H1 (cell line): ENCODE measurements around the gene RAB40B. TPM values are rescaled to one million over a fixed set of nuclear protein-coding genes. Genes with fewer than 3 reads are reported as not detected.

Experiments
- CTCF ChIA-PET: fragments of 300-600 bp; sonication (Branson Sonifier 250); formaldehyde crosslinking; loops from one replicate; lab custom pipeline; 2021; ENCODE audit not compliant: partially characterized antibody; lab: Charles Lee
- POLR2A ChIA-PET: fragments of 300-600 bp; sonication (Branson Sonifier 250); formaldehyde crosslinking; loops from one replicate; lab custom pipeline; 2021; ENCODE audit warnings: inconsistent platforms; ENCODE audit not compliant: partially characterized antibody; lab: Charles Lee
- DNase-seq, 2 experiments: peaks; one replicate each; pipeline versions ENCODE4 v3.0.0 to v3.0.0-alpha.2; 2010 to 2022; ENCODE audit warnings: low spot score in 2 of 2, low read depth in 1 of 2, mixed read lengths in 1 of 2
- FAIRE-seq: peaks from 2 replicates; lab custom pipeline; 2011; peaks lifted over from hg19 to GRCh38; lab: Jason Lieb, UNC
- H2AFZ ChIP-seq: 2 replicates; pipeline ENCODE4 v1.8.1; 2012; ENCODE audit warnings: low read length, inconsistent platforms
- H2AK5ac ChIP-seq: 2 replicates; pipeline ENCODE4 v1.6.1; 2013; ENCODE audit warnings: low read depth, low read length
- H2BK120ac ChIP-seq: replicated peaks from 2 replicates; pipeline ENCODE3; 2013; ENCODE audit warnings: low read depth, low read length, inconsistent platforms
- H2BK12ac ChIP-seq: 2 replicates; pipeline ENCODE4 v1.6.1; 2013; ENCODE audit warnings: low read depth, low read length
- H2BK15ac ChIP-seq: 2 replicates; pipeline ENCODE4 v1.6.1; 2013; ENCODE audit warnings: low read length
- H2BK20ac ChIP-seq: 2 replicates; pipeline ENCODE4 v1.6.1; 2013; ENCODE audit warnings: low read length
- H2BK5ac ChIP-seq: 2 replicates; pipeline ENCODE4 v1.6.1; 2013; ENCODE audit warnings: low read depth, low read length
- H3K14ac ChIP-seq: 2 replicates; pipeline ENCODE4 v1.6.1; 2013; ENCODE audit warnings: inconsistent platforms; ENCODE audit not compliant: insufficient read length
- H3K18ac ChIP-seq: 2 replicates; pipeline ENCODE4 v1.6.1; 2013; ENCODE audit warnings: low read length; ENCODE audit errors: extremely low read depth
- H3K23ac ChIP-seq: 2 replicates; pipeline ENCODE4 v1.6.1; 2013; ENCODE audit warnings: inconsistent platforms; ENCODE audit not compliant: insufficient read length
- H3K23me2 ChIP-seq: 2 replicates; pipeline ENCODE4 v1.6.1; 2013; ENCODE audit warnings: low read depth, low read length
- H3K27ac ChIP-seq: 2 replicates; pipeline ENCODE4 v1.6.1; 2011; ENCODE audit warnings: low read depth, low read length, inconsistent platforms
- H3K27me3 ChIP-seq, 4 experiments: replicated peaks in 1 of 4; 1 replicate in 1 of 4; 2 replicates in 3 of 4; pipeline versions ENCODE4 v1.6.1 to v1.8.1; 2011 to 2013; ENCODE audit warnings: low read length in 3 of 4, mild to moderate bottlenecking in 3 of 4, inconsistent platforms in 2 of 4, mixed read lengths in 2 of 4, moderate library complexity in 1 of 4; ENCODE audit not compliant: control insufficient read depth in 3 of 4, insufficient read depth in 3 of 4; ENCODE audit errors: extremely low read depth in 1 of 4
- H3K36me3 ChIP-seq, 4 experiments: 2 replicates each; pipeline versions ENCODE4 v1.6.1 to v1.8.1; 2011 to 2013; ENCODE audit warnings: mild to moderate bottlenecking in 4 of 4, low read length in 3 of 4, moderate library complexity in 2 of 4, control low read depth in 1 of 4, inconsistent platforms in 1 of 4; ENCODE audit not compliant: insufficient read depth in 4 of 4, control insufficient read depth in 2 of 4
- H3K4ac ChIP-seq: replicated peaks from 2 replicates; pipeline ENCODE3; 2013; ENCODE audit warnings: low read length, low read depth, mixed read lengths, inconsistent platforms; ENCODE audit not compliant: insufficient read length
- H3K4me1 ChIP-seq, 4 experiments: replicated peaks in 1 of 4; 1 replicate in 1 of 4; 2 replicates in 3 of 4; pipeline versions ENCODE4 v1.6.1 to v1.8.1; 2011 to 2013; ENCODE audit warnings: low read length in 3 of 4, inconsistent platforms in 2 of 4, mixed read lengths in 1 of 4; ENCODE audit not compliant: insufficient read depth in 4 of 4, control insufficient read depth in 3 of 4
- H3K4me2 ChIP-seq, 2 experiments: 2 replicates each; pipeline versions ENCODE4 v1.6.1 to v1.8.1; 2011 to 2013; ENCODE audit warnings: low read depth in 2 of 2, low read length in 2 of 2, control low read depth in 1 of 2, inconsistent platforms in 1 of 2, mild to moderate bottlenecking in 1 of 2; ENCODE audit not compliant: insufficient read depth in 1 of 2
- H3K4me3 ChIP-seq, 4 experiments: fragments of 200-600, 300-600 bp in 1 of 4; sonication (generic), shearing (Covaris generic), sonication (Bioruptor Twin) in 1 of 4; 2 replicates each; pipeline versions ENCODE4 v1.5.1 to v1.8.1; 2011 to 2016; ENCODE audit warnings: low read length in 4 of 4, low read depth in 3 of 4, control low read depth in 2 of 4, inconsistent platforms in 2 of 4, mild to moderate bottlenecking in 2 of 4, mixed read lengths in 1 of 4, moderate library complexity in 1 of 4; ENCODE audit not compliant: insufficient read depth in 2 of 4; ENCODE audit errors: extremely low read depth in 1 of 4
- H3K56ac ChIP-seq: replicated peaks from 2 replicates; pipeline ENCODE3; 2013; ENCODE audit warnings: low read depth, mild to moderate bottlenecking, mixed read lengths, low read length, inconsistent platforms; ENCODE audit not compliant: insufficient read length
- H3K79me1 ChIP-seq: 2 replicates; pipeline ENCODE4 v1.6.1; 2013; ENCODE audit warnings: low read depth, low read length, control low read depth
- H3K79me2 ChIP-seq, 2 experiments: 2 replicates each; pipeline versions ENCODE4 v1.6.1 to v1.8.1; 2012 to 2013; ENCODE audit warnings: low read length in 2 of 2, mild to moderate bottlenecking in 2 of 2, inconsistent platforms in 1 of 2; ENCODE audit not compliant: insufficient read depth in 2 of 2, control insufficient read depth in 1 of 2
- H3K9ac ChIP-seq, 4 experiments: replicated peaks in 1 of 4; 1 replicate in 1 of 4; 2 replicates in 3 of 4; pipeline versions ENCODE4 v1.6.1 to v1.8.1; 2011 to 2013; ENCODE audit warnings: low read depth in 3 of 4, low read length in 3 of 4, control low read depth in 2 of 4, mild to moderate bottlenecking in 2 of 4, moderate library complexity in 2 of 4, inconsistent platforms in 1 of 4; ENCODE audit errors: extremely low read depth in 1 of 4
- H3K9me3 ChIP-seq, 2 experiments: 2 replicates each; pipeline versions ENCODE4 v1.6.1 to v1.8.1; 2012 to 2013; ENCODE audit warnings: mild to moderate bottlenecking in 2 of 2, moderate library complexity in 2 of 2, control low read depth in 1 of 2, inconsistent platforms in 1 of 2, low read depth in 1 of 2, low read length in 1 of 2, mixed read lengths in 1 of 2; ENCODE audit not compliant: insufficient read depth in 2 of 2
- H4K20me1 ChIP-seq, 2 experiments: replicated peaks in 1 of 2; 2 replicates each; pipeline versions ENCODE3 to v1.8.1; 2011 to 2013; ENCODE audit warnings: inconsistent platforms in 2 of 2, low read length in 2 of 2, mild to moderate bottlenecking in 1 of 2; ENCODE audit not compliant: insufficient read depth in 2 of 2, control insufficient read depth in 1 of 2
- H4K5ac ChIP-seq: 2 replicates; pipeline ENCODE4 v1.6.1; 2013; ENCODE audit warnings: low read length, low read depth, mixed read lengths, inconsistent platforms; ENCODE audit not compliant: insufficient read length
- H4K8ac ChIP-seq: 2 replicates; pipeline ENCODE4 v1.8.0; 2013; ENCODE audit warnings: mild to moderate bottlenecking, moderate library complexity, low read length, inconsistent platforms; ENCODE audit not compliant: insufficient read depth; ENCODE audit errors: extremely low read depth
- H4K91ac ChIP-seq: replicated peaks from 2 replicates; pipeline ENCODE3; 2013; ENCODE audit warnings: low read length, mixed read lengths, inconsistent platforms; ENCODE audit not compliant: insufficient read length
- JUN ChIP-seq: IDR thresholded peaks from 2 replicates; pipeline ENCODE4 v1.6.1; 2011; ENCODE audit warnings: low read depth, mild to moderate bottlenecking, improper control_type of control experiment, low read length
- RAD21 ChIP-seq, 2 experiments: IDR thresholded peaks in 1 of 2; conservative IDR thresholded peaks in 1 of 2; 2 replicates each; pipeline ENCODE4 v1.6.1; 2011; ENCODE audit warnings: low read depth in 2 of 2, low read length in 2 of 2, improper control_type of control experiment in 1 of 2, inconsistent platforms in 1 of 2, mild to moderate bottlenecking in 1 of 2, moderate library complexity in 1 of 2
- SP1 ChIP-seq: IDR thresholded peaks from 2 replicates; pipeline ENCODE4 v1.6.1; 2011; ENCODE audit warnings: low read depth, low read length
- WGBS, 2 experiments: shearing (Covaris generic) in 1 of 2; methylation state at CpG; one replicate each; pipeline versions ENCODE4 v1.1.6 to v1.1.7; 2013 to 2015; ENCODE audit warnings: low lambda C conversion rate in 2 of 2, mixed read lengths in 2 of 2, inconsistent platforms in 1 of 2, low coverage in 1 of 2, missing lambda C conversion rate in 1 of 2; ENCODE audit not compliant: insufficient replicate concordance in 2 of 2, insufficient coverage in 1 of 2, insufficient read length in 1 of 2; ENCODE audit errors: extremely low coverage in 1 of 2, missing lambda C conversion rate in 1 of 2; 5-methylcytosine and 5-hydroxymethylcytosine counted together
- polyA plus RNA-seq, 7 experiments: library from polyadenylated mRNA; depleted of rRNA in 3 of 7; stranded (reverse) in 5 of 7; unstranded in 2 of 7; fragments of >200 nt in 5 of 7; fragments of 200-250 nt in 2 of 7; gene quantifications; 1 replicate in 5 of 7; 2 replicates in 1 of 7; 4 replicates in 1 of 7; pipeline versions ENCODE4 v1.2.1 to v1.2.3, GENCODE V29; 2011 to 2013; ENCODE audit warnings: missing spikeins in 2 of 7, mixed read lengths in 2 of 7
- total RNA-seq: library from RNA; stranded (reverse); fragmentation: NEBNext Ultra II Directional; extraction: Animal tissue kit (Norgen Biotek cat#: 25700); gene quantifications from 2 replicates; pipeline ENCODE4 v1.2.1, GENCODE V29; 2021
- TF ChIP-seq, protein P1 (sequence below), 3 experiments: IDR thresholded peaks; 1 replicate in 2 of 3; 2 replicates in 1 of 3; pipeline versions ENCODE4 v1.5.1 to v1.6.1; 2011; ENCODE audit warnings: low read length in 3 of 3, mild to moderate bottlenecking in 3 of 3, inconsistent platforms in 2 of 3, low read depth in 1 of 3, moderate library complexity in 1 of 3; ENCODE audit not compliant: insufficient read depth in 1 of 3; ENCODE audit errors: control extremely low read depth in 1 of 3

The RAB40B gene
- total and polyA plus RNA-seq, 2 of the 8 experiments (the other 6 are each of a cell fraction or from before 2014, with no cell fraction given): 3.1 to 4.6 TPM

DNA sequence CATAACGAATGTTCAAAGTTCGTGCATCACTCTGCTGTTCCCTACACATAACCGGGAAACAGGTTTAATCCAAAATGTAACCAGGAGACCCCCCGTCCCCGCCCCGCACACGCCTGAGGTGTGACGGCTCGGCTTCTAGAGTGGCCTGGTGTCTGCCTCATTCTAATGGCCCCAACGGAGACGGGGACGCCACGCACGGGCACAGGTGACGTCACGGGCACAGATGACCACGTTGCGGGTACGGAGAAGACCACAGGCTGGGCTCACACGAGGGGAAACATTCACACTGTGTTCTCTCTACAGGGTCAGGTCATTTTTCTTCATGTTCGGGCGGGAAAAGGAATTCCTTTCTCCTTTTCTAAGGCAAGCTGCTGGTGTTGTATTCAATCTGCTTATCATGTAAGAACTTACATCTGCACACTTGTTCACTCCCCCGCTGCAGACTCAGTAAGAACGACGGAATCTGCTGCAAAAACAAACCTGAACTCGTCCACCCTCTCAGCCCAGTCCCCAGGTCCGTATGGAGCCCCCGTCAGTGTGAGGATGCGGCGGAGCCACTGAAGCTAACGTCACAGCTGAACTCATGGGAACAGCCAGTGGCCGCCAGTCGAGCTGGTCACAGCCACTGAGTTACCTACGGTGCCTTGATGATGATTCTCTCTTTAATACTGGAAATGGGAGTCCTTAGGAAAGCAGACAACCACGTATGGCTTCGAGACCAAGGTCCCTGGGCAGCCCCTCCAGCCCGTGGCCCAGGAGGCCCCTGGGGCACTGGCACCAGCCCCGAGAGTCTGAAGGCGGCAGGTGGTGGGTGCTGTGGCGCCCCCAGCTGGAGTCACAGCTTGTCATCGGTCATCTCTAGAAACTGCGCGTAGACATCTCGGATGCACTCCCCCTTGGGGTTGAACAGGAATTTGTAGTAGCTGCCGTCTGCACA lies 83.1 kb downstream of the RAB40B start:
- TF ChIP-seq, protein P1, sequence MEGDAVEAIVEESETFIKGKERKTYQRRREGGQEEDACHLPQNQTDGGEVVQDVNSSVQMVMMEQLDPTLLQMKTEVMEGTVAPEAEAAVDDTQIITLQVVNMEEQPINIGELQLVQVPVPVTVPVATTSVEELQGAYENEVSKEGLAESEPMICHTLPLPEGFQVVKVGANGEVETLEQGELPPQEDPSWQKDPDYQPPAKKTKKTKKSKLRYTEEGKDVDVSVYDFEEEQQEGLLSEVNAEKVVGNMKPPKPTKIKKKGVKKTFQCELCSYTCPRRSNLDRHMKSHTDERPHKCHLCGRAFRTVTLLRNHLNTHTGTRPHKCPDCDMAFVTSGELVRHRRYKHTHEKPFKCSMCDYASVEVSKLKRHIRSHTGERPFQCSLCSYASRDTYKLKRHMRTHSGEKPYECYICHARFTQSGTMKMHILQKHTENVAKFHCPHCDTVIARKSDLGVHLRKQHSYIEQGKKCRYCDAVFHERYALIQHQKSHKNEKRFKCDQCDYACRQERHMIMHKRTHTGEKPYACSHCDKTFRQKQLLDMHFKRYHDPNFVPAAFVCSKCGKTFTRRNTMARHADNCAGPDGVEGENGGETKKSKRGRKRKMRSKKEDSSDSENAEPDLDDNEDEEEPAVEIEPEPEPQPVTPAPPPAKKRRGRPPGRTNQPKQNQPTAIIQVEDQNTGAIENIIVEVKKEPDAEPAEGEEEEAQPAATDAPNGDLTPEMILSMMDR (IDR thresholded peaks at IDR 0.05; ENCODE audit: control extremely low read depth in 1 of 3, insufficient read depth in 1 of 3, low read depth in 1 of 3, low read length in 3 of 3): peak; percentile 42 to 71 (median 51)
- TF ChIP-seq JUN: no peak
- TF ChIP-seq SP1: no peak
- peak; percentile 28 to 46; a peak in 3 of 4 replicates for TF ChIP-seq RAD21 (IDR thresholded peaks at IDR 0.05 in 1 of 2, conservative IDR thresholded peaks at IDR 0.05 in 1 of 2; ENCODE audit: low read depth in 2 of 2, low read length in 2 of 2)
- TF ChIP-seq, all 59 proteins: peak for 2
- no peak overlapping the region for H3K23ac ChIP-seq
- H3K4me1 ChIP-seq: 0 out of 7 replicates have a peak, but pooled peaks cover 0 to 1% (median 0%) of the 10 kb centered on the region in 4 experiments
- H2AK5ac ChIP-seq: no peak overlapping the region
- H3K23me2 ChIP-seq: no peaks in the 10 kb centered on the region
- H3K4ac ChIP-seq: no peak overlapping the region
- POLR2A ChIA-PET: interaction anchor here (1.0 to 1.3 kb wide), 2 partner anchors 12 to 24 kb away, joined by 3 read pairs; no protein-coding TSS in a partner anchor
- H3K18ac ChIP-seq: no peak overlapping the region
- no peaks in the 10 kb centered on the region for H3K79me1 ChIP-seq
- no peak overlapping the region for H2BK20ac ChIP-seq
- H2BK15ac ChIP-seq: no peak overlapping the region
- DNase-seq (peak in 1 of 2 experiments; percentile 57), FAIRE-seq (no peak)
- H3K79me2 ChIP-seq: no peaks in the 10 kb centered on the region
- H3K27me3 ChIP-seq: no peaks in the 10 kb centered on the region
- peaks cover 4 to 7% of the 10 kb centered on the region in 2 experiments for H4K20me1 ChIP-seq
- no peak overlapping the region for H2BK5ac ChIP-seq
- no peak overlapping the region for H3K9ac ChIP-seq
- CTCF ChIA-PET: interaction anchor here (0.6 to 3.8 kb wide), 11 partner anchors 9 to 436 kb away, joined by 3 to 18 read pairs (median 4); no protein-coding TSS in a partner anchor
- H2BK120ac ChIP-seq: no peak overlapping the region
- H4K91ac ChIP-seq: no peak overlapping the region
- no peak overlapping the region for H3K4me2 ChIP-seq
- H3K56ac ChIP-seq: no peak overlapping the region
- H2BK12ac ChIP-seq: no peak overlapping the region
- H3K9me3 ChIP-seq: no peaks in the 10 kb centered on the region
- WGBS, 2 experiments: 92% methylated on average over 42 of the region's 45 CpGs; no CpG with 5 or more reads in 1 of the 2 experiments
- no peak overlapping the region for H3K14ac ChIP-seq
- no peak overlapping the region for H4K5ac ChIP-seq
- no peak overlapping the region for H3K4me3 ChIP-seq
- no peak overlapping the region for H2AFZ ChIP-seq
- no peak overlapping the region for H4K8ac ChIP-seq
- peaks cover 9 to 46% (median 31%) of the 10 kb centered on the region in 4 experiments; a peak in 7 of 8 replicates for H3K36me3 ChIP-seq
- no peak overlapping the region for H3K27ac ChIP-seq
